Esophagus squamous epithelium (tissue), 4 donors: ENCODE results near the gene GRAMD4.

Experiments used
- CTCF ChIP-seq, 6 experiments: fragments of 450-650 bp in 4 of 6; fragments of 200-600 bp in 2 of 6; sonication (generic) in 2 of 6; IDR thresholded peaks; one replicate each; pipeline ENCODE4 v1.5.1; 2016 to 2019; ENCODE audit warnings: antibody characterized with exemption in 6 of 6, mild to moderate bottlenecking in 4 of 6, moderate library complexity in 4 of 6
- POLR2A ChIP-seq, 4 donors: fragments of 450-650 bp; IDR thresholded peaks; one replicate each; pipeline ENCODE4 v1.6.1; 2017; ENCODE audit warnings: antibody characterized with exemption in 4 of 4, mild to moderate bottlenecking in 4 of 4, moderate library complexity in 3 of 4

GRCh38 chr22:46652081-46652846 lies 32.1 kb downstream of the GRAMD4 start:
- no peak for TF ChIP-seq POLR2A (IDR thresholded peaks at IDR 0.05)
- TF ChIP-seq CTCF (IDR thresholded peaks at IDR 0.05), result no peak
